ENCODE measurements around the gene KAT7. TPM values are rescaled to one million over a fixed set of nuclear protein-coding genes. Genes with fewer than 3 reads are reported as not detected.

The KAT7 gene
- polyA plus RNA-seq, 1 of the 3 experiments (the other 2 are of a cell fraction), result 20.2 TPM

DNA sequence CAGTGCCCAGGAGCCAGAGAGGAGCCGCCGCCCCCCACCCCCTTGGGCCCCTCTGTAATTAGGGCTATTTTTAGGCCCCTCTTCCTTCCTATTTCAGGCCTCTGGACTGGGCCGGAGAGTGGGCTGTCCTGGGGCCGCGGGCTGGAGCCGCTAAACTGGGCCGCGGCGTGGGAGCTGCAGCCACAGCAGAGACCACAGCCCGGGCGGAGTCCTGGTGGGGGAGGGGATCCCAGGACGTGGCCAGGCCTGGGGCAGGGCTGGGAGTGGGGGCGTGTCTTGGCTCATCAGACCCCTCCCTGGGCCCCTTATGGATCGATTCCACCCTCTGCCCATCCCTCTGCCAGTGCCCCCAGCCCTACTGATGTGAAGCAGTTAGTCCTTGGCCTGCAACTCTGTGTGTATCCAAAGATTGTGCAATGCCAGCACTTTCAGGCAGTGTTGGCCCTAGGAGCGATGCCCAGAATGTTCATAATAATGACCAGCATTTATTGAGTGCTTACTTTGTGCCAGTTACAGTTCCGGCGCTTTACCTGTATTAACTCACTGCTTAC lies 74.4 kb downstream of the KAT7 start:
- WGBS (ENCODE audit: low lambda C conversion rate), result 43% methylated on average over 12 of the region's 17 CpGs
- POLR2A ChIA-PET, result no interaction called here

DNA sequence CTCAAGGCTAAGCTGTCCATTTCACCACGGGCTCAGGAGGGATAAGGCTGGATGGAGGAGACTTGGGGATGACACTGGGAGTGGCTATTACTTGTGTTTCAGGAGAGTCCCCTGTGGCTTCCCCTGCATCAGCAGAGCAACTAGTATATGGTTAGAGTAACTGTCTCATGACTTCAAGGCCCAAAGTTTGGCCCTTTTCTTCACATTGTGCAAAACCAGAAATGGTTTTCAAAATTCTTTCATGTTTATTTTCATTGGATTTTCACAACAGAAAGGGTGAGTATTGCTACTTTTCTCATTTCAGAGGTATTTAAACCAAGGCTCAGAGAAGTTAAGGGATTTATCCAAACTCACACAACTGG lies 77.5 kb downstream of the KAT7 start:
- no peaks in the 10 kb centered on the region for H3F3A ChIP-seq (replicated peaks; ENCODE audit: insufficient read depth)
- POLR2A ChIA-PET, result no interaction called here
- no peaks in the 10 kb centered on the region for H3K79me2 ChIP-seq (ENCODE audit: insufficient read depth)
- no peak for DNase-seq
- CTCF ChIA-PET, result interaction anchor here (1.0 to 40.4 kb wide), 7 partner anchors 14 to 295 kb away, joined by 3 to 1665 read pairs (median 4); partner anchors contain the start of gene DLX3
- no peaks in the 10 kb centered on the region for H3K36me3 ChIP-seq (replicated peaks in 1 of 2; ENCODE audit: control insufficient read depth in 1 of 2, insufficient read depth in 2 of 2, low read length in 1 of 2)
- H3K9ac ChIP-seq, result no peak overlapping the region
- no peak overlapping the region for H3K27ac ChIP-seq (ENCODE audit: low read depth in 2 of 2, low read length in 1 of 2)
- H3K4me3 ChIP-seq (ENCODE audit: low read depth in 2 of 2, low read length in 1 of 2), result no peak overlapping the region
- H3K4me2 ChIP-seq, result no peak overlapping the region
- no peaks in the 10 kb centered on the region for H4K20me1 ChIP-seq (ENCODE audit: insufficient read depth)
- 36% methylated on average over 1 of the region's 1 CpG for WGBS (ENCODE audit: low lambda C conversion rate)
- H3K4me1 ChIP-seq (ENCODE audit: control insufficient read depth in 1 of 2, insufficient read depth in 2 of 2, low read depth in 1 of 2, low read length in 1 of 2), result no peaks in the 10 kb centered on the region
- peaks cover 26% of the 10 kb centered on the region for H3K27me3 ChIP-seq (ENCODE audit: insufficient read depth)
- no peaks in the 10 kb centered on the region for H3K9me3 ChIP-seq
- no peaks in the 10 kb centered on the region for H3K9me2 ChIP-seq
- no peak overlapping the region for H2AFZ ChIP-seq (ENCODE audit: low read depth)
- TF ChIP-seq GABPA (IDR thresholded peaks at IDR 0.05; ENCODE audit: low read depth) (no peak), NRF1 (IDR thresholded peaks at IDR 0.05; ENCODE audit: low read depth, low read length) (no peak), FOXJ3 (CRISPR knock-in tag; IDR thresholded peaks at IDR 0.05) (no peak), CHD2 (IDR thresholded peaks at IDR 0.05; ENCODE audit: low read length, partially characterized antibody) (no peak), FOXM1 (IDR thresholded peaks at IDR 0.05; ENCODE audit: low read depth) (no peak), JUND (IDR thresholded peaks at IDR 0.05) (no peak), MEF2A (IDR thresholded peaks at IDR 0.05; ENCODE audit: borderline replicate concordance, low read depth) (no peak), TCF12 (IDR thresholded peaks at IDR 0.05) (no peak), FOSL2 (IDR thresholded peaks at IDR 0.05; ENCODE audit: borderline replicate concordance, low read depth) (no peak), TEAD4 (IDR thresholded peaks at IDR 0.05; ENCODE audit: borderline replicate concordance, insufficient read depth) (no peak), RFX5 (IDR thresholded peaks at IDR 0.05; ENCODE audit: low read length) (no peak)
- TF ChIP-seq, protein P1, sequence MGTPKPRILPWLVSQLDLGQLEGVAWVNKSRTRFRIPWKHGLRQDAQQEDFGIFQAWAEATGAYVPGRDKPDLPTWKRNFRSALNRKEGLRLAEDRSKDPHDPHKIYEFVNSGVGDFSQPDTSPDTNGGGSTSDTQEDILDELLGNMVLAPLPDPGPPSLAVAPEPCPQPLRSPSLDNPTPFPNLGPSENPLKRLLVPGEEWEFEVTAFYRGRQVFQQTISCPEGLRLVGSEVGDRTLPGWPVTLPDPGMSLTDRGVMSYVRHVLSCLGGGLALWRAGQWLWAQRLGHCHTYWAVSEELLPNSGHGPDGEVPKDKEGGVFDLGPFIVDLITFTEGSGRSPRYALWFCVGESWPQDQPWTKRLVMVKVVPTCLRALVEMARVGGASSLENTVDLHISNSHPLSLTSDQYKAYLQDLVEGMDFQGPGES (IDR thresholded peaks at IDR 0.05; ENCODE audit: low read depth, low read length), result no peak
- TF ChIP-seq, protein P2, sequence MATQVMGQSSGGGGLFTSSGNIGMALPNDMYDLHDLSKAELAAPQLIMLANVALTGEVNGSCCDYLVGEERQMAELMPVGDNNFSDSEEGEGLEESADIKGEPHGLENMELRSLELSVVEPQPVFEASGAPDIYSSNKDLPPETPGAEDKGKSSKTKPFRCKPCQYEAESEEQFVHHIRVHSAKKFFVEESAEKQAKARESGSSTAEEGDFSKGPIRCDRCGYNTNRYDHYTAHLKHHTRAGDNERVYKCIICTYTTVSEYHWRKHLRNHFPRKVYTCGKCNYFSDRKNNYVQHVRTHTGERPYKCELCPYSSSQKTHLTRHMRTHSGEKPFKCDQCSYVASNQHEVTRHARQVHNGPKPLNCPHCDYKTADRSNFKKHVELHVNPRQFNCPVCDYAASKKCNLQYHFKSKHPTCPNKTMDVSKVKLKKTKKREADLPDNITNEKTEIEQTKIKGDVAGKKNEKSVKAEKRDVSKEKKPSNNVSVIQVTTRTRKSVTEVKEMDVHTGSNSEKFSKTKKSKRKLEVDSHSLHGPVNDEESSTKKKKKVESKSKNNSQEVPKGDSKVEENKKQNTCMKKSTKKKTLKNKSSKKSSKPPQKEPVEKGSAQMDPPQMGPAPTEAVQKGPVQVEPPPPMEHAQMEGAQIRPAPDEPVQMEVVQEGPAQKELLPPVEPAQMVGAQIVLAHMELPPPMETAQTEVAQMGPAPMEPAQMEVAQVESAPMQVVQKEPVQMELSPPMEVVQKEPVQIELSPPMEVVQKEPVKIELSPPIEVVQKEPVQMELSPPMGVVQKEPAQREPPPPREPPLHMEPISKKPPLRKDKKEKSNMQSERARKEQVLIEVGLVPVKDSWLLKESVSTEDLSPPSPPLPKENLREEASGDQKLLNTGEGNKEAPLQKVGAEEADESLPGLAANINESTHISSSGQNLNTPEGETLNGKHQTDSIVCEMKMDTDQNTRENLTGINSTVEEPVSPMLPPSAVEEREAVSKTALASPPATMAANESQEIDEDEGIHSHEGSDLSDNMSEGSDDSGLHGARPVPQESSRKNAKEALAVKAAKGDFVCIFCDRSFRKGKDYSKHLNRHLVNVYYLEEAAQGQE (IDR thresholded peaks at IDR 0.05; ENCODE audit: low read depth, low read length), result no peak
- TF ChIP-seq, protein P3, sequence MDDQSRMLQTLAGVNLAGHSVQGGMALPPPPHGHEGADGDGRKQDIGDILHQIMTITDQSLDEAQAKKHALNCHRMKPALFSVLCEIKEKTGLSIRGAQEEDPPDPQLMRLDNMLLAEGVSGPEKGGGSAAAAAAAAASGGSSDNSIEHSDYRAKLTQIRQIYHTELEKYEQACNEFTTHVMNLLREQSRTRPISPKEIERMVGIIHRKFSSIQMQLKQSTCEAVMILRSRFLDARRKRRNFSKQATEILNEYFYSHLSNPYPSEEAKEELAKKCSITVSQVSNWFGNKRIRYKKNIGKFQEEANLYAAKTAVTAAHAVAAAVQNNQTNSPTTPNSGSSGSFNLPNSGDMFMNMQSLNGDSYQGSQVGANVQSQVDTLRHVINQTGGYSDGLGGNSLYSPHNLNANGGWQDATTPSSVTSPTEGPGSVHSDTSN (IDR thresholded peaks at IDR 0.05), result no peak

More for the DNA sequence above, 74.4 kb downstream of the KAT7 start:
- DNase-seq, result no peak
- H3K27ac ChIP-seq (ENCODE audit: low read depth in 2 of 2, low read length in 1 of 2), result no peak overlapping the region
- H3K27me3 ChIP-seq (ENCODE audit: insufficient read depth), result peaks cover 12% of the 10 kb centered on the region
- no peaks in the 10 kb centered on the region for H3K9me3 ChIP-seq
- no peaks in the 10 kb centered on the region for H3F3A ChIP-seq (replicated peaks; ENCODE audit: insufficient read depth)
- H2AFZ ChIP-seq (ENCODE audit: low read depth), result no peak overlapping the region
- H3K4me1 ChIP-seq (ENCODE audit: control insufficient read depth in 1 of 2, insufficient read depth in 2 of 2, low read depth in 1 of 2, low read length in 1 of 2), result no peaks in the 10 kb centered on the region
- CTCF ChIA-PET, result interaction anchor here (0.6 to 40.4 kb wide), 10 partner anchors 9 to 295 kb away, joined by 3 to 1665 read pairs (median 8); partner anchors contain the start of genes DLX3 and TAC4
- H3K36me3 ChIP-seq (replicated peaks in 1 of 2; ENCODE audit: control insufficient read depth in 1 of 2, insufficient read depth in 2 of 2, low read length in 1 of 2), result no peaks in the 10 kb centered on the region
- H3K79me2 ChIP-seq (ENCODE audit: insufficient read depth), result no peaks in the 10 kb centered on the region
- TF ChIP-seq NRF1 (IDR thresholded peaks at IDR 0.05; ENCODE audit: low read depth, low read length), result no peak
- TF ChIP-seq TAF1 (IDR thresholded peaks at IDR 0.05; ENCODE audit: borderline replicate concordance, low read depth, low read length), result no peak
- TF ChIP-seq CHD2 (IDR thresholded peaks at IDR 0.05; ENCODE audit: low read length, partially characterized antibody), result no peak
- TF ChIP-seq, protein P4, sequence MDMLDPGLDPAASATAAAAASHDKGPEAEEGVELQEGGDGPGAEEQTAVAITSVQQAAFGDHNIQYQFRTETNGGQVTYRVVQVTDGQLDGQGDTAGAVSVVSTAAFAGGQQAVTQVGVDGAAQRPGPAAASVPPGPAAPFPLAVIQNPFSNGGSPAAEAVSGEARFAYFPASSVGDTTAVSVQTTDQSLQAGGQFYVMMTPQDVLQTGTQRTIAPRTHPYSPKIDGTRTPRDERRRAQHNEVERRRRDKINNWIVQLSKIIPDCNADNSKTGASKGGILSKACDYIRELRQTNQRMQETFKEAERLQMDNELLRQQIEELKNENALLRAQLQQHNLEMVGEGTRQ (IDR thresholded peaks at IDR 0.05; ENCODE audit: borderline replicate concordance, low read depth, low read length), result no peak
- no peak for TF ChIP-seq EP300 (IDR thresholded peaks at IDR 0.05; ENCODE audit: borderline replicate concordance in 1 of 2, low read depth in 1 of 2, low read length in 1 of 2)
- no peak for TF ChIP-seq FOXM1 (IDR thresholded peaks at IDR 0.05; ENCODE audit: low read depth)
- TF ChIP-seq MXI1 (IDR thresholded peaks at IDR 0.05; ENCODE audit: low read depth, low read length), result no peak
- TF ChIP-seq, protein P5, sequence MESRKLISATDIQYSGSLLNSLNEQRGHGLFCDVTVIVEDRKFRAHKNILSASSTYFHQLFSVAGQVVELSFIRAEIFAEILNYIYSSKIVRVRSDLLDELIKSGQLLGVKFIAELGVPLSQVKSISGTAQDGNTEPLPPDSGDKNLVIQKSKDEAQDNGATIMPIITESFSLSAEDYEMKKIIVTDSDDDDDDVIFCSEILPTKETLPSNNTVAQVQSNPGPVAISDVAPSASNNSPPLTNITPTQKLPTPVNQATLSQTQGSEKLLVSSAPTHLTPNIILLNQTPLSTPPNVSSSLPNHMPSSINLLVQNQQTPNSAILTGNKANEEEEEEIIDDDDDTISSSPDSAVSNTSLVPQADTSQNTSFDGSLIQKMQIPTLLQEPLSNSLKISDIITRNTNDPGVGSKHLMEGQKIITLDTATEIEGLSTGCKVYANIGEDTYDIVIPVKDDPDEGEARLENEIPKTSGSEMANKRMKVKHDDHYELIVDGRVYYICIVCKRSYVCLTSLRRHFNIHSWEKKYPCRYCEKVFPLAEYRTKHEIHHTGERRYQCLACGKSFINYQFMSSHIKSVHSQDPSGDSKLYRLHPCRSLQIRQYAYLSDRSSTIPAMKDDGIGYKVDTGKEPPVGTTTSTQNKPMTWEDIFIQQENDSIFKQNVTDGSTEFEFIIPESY (IDR thresholded peaks at IDR 0.05; ENCODE audit: borderline replicate concordance, low read depth), result no peak
- H3K9ac ChIP-seq, result no peak overlapping the region
- no peak overlapping the region for H3K4me3 ChIP-seq (ENCODE audit: low read depth in 2 of 2, low read length in 1 of 2)
- H3K4me2 ChIP-seq, result no peak overlapping the region
- H4K20me1 ChIP-seq (ENCODE audit: insufficient read depth), result no peaks in the 10 kb centered on the region
- no peaks in the 10 kb centered on the region for H3K9me2 ChIP-seq

All from SK-N-SH (cell line).